ENCODE measurements around the gene ERN2.

ERN2 gene

GRCh38 chr16:23711785-23712184 lies 1.2 kb downstream of the ERN2 start:
- no peak for DNase-seq (ENCODE audit: extremely low read depth, low read depth)
- TF ChIP-seq CTCF (IDR thresholded peaks at IDR 0.05; ENCODE audit: low read depth, low read length), result no peak

- DNase-seq (ENCODE audit: extremely low read depth, low read depth), result no peak
- no peak for TF ChIP-seq CTCF (IDR thresholded peaks at IDR 0.05; ENCODE audit: low read depth, low read length)
These were observed 2.5 kb downstream of the ERN2 start for GRCh38 chr16:23710504-23710903.

GRCh38 chr16:23710008-23710407 lies 3.0 kb downstream of the ERN2 start:
- no peak for TF ChIP-seq CTCF (IDR thresholded peaks at IDR 0.05; ENCODE audit: low read depth, low read length)
- no peak for DNase-seq (ENCODE audit: extremely low read depth, low read depth)

- no peak for TF ChIP-seq CTCF (IDR thresholded peaks at IDR 0.05; ENCODE audit: low read depth, low read length)
- DNase-seq (ENCODE audit: extremely low read depth, low read depth), result no peak
These were observed 3.5 kb downstream of the ERN2 start for GRCh38 chr16:23709536-23709935.

- TF ChIP-seq CTCF (IDR thresholded peaks at IDR 0.05; ENCODE audit: low read depth, low read length), result no peak
- no peak for DNase-seq (ENCODE audit: extremely low read depth, low read depth)
These were observed 6.6 kb downstream of the ERN2 start for GRCh38 chr16:23706439-23706838.

- TF ChIP-seq CTCF (IDR thresholded peaks at IDR 0.05; ENCODE audit: low read depth, low read length), result no peak
- no peak for DNase-seq (ENCODE audit: extremely low read depth, low read depth)
These were observed 7.5 kb downstream of the ERN2 start for GRCh38 chr16:23705517-23705902.

GRCh38 chr16:23704772-23705516 lies 8.1 kb downstream of the ERN2 start:
- no peak for TF ChIP-seq CTCF (IDR thresholded peaks at IDR 0.05; ENCODE audit: low read depth, low read length)
- no peak for DNase-seq (ENCODE audit: extremely low read depth, low read depth)

Data from AG09319 (cell line).